HG03095 (cell line): ENCODE results near the gene ADAMTSL2.

Experiments used
- ATAC-seq: cut with Tn5 transposase; IDR thresholded peaks from one replicate; pipeline ENCODE4 v1.9.1; 2021; ENCODE audit warnings: moderate library complexity; ENCODE audit not compliant: unreplicated experiment

ADAMTSL2 gene

GRCh38 chr9:133532937-133533668, 1.4 kb upstream of the ADAMTSL2 start:
- no peak for ATAC-seq

- ATAC-seq, result no peak
Observed at GRCh38 chr9:133533857-133534256, 647 bp upstream of the ADAMTSL2 start.

GRCh38 chr9:133535306-133535877, 888 bp downstream of the ADAMTSL2 start:
- no peak for ATAC-seq

GRCh38 chr9:133536080-133536479, 1.6 kb downstream of the ADAMTSL2 start:
- no peak for ATAC-seq

- no peak for ATAC-seq
Observed at GRCh38 chr9:133536536-133536935, 2.0 kb downstream of the ADAMTSL2 start.

GRCh38 chr9:133537257-133537656, 2.8 kb downstream of the ADAMTSL2 start:
- no peak for ATAC-seq

GRCh38 chr9:133538176-133538575, 3.7 kb downstream of the ADAMTSL2 start:
- ATAC-seq, result no peak

- no peak for ATAC-seq
Observed at GRCh38 chr9:133538851-133539833, 4.6 kb downstream of the ADAMTSL2 start.

GRCh38 chr9:133539991-133540697, 5.6 kb downstream of the ADAMTSL2 start:
- no peak for ATAC-seq

GRCh38 chr9:133540698-133541025, 6.2 kb downstream of the ADAMTSL2 start:
- no peak for ATAC-seq

GRCh38 chr9:133542002-133542401, 7.5 kb downstream of the ADAMTSL2 start:
- ATAC-seq, result no peak

- no peak for ATAC-seq
Observed at GRCh38 chr9:133543772-133544467, 9.4 kb downstream of the ADAMTSL2 start.

- no peak for ATAC-seq
Observed at GRCh38 chr9:133545494-133546286, 11.2 kb downstream of the ADAMTSL2 start.

GRCh38 chr9:133546287-133546680, 11.8 kb downstream of the ADAMTSL2 start:
- no peak for ATAC-seq

GRCh38 chr9:133547116-133547515, 12.6 kb downstream of the ADAMTSL2 start:
- no peak for ATAC-seq

GRCh38 chr9:133551446-133551845, 16.9 kb downstream of the ADAMTSL2 start:
- ATAC-seq, result no peak

- no peak for ATAC-seq
Observed at GRCh38 chr9:133552236-133552635, 17.7 kb downstream of the ADAMTSL2 start.

- ATAC-seq, result no peak
Observed at GRCh38 chr9:133553123-133553522, 18.6 kb downstream of the ADAMTSL2 start.

GRCh38 chr9:133553973-133554713, 19.6 kb downstream of the ADAMTSL2 start:
- no peak for ATAC-seq
